GM12891 (cell line): Measurements from ENCODE around the gene TMEM89.

Source experiments
- DNase-seq: peaks from one replicate; pipeline ENCODE4 v3.0.0; 2011; ENCODE audit warnings: low spot score; ENCODE audit not compliant: insufficient read length
- FAIRE-seq: peaks from 2 replicates; lab custom pipeline; 2011; peaks lifted over from hg19 to GRCh38; lab: Jason Lieb, UNC
- PAX5 ChIP-seq: IDR thresholded peaks from 2 replicates; pipeline ENCODE4 v1.6.1; 2011; ENCODE audit warnings: low read length, moderate library complexity, mild to moderate bottlenecking; ENCODE audit not compliant: insufficient read depth, severe bottlenecking
- POLR2A ChIP-seq: IDR thresholded peaks from 2 replicates; pipeline ENCODE4 v1.6.1; 2011; ENCODE audit warnings: low read depth, low read length, control low read depth
- POLR2AphosphoS5 ChIP-seq: IDR thresholded peaks from 2 replicates; pipeline ENCODE4 v1.6.1; 2011; ENCODE audit warnings: low read depth, low read length, control low read depth
- POU2F2 ChIP-seq: IDR thresholded peaks from 2 replicates; pipeline ENCODE4 v1.6.1; 2011; ENCODE audit warnings: low read depth, mild to moderate bottlenecking, control low read depth, low read length, moderate library complexity
- SPI1 ChIP-seq: IDR thresholded peaks from 2 replicates; pipeline ENCODE4 v1.6.1; 2011; ENCODE audit warnings: low read depth, low read length, control low read depth
- TAF1 ChIP-seq: IDR thresholded peaks from 2 replicates; pipeline ENCODE4 v1.6.1; 2011; ENCODE audit warnings: low read depth, low read length, control low read depth

TMEM89 gene

DNA sequence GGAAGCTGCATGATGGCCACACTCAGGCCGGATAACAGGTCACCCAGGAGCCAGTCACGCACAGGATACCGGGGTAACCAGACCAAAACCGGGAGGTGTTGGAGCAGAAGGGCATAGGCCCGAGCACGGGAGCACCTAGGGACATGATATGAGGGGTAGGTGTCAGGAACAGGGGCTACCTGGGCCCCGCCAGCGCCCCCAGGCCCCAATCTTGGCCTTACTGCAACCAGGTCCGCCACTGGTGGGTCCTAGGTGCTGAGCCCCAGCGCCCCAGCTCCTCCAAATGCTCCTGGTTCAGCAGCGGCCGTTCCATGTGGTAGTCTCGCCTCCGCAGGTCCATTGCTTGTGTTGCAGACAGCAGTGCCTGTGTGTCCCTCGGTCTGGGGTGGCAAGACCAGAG is 11.7 kb upstream of the TMEM89 start:
- no peak for TF ChIP-seq POLR2A
- TF ChIP-seq POLR2AphosphoS5, result no peak
- no peak for TF ChIP-seq POU2F2
- no peak for TF ChIP-seq SPI1
- TF ChIP-seq TAF1, result no peak
- TF ChIP-seq PAX5, result no peak
- no peak for FAIRE-seq
- DNase-seq, result no peak

DNA sequence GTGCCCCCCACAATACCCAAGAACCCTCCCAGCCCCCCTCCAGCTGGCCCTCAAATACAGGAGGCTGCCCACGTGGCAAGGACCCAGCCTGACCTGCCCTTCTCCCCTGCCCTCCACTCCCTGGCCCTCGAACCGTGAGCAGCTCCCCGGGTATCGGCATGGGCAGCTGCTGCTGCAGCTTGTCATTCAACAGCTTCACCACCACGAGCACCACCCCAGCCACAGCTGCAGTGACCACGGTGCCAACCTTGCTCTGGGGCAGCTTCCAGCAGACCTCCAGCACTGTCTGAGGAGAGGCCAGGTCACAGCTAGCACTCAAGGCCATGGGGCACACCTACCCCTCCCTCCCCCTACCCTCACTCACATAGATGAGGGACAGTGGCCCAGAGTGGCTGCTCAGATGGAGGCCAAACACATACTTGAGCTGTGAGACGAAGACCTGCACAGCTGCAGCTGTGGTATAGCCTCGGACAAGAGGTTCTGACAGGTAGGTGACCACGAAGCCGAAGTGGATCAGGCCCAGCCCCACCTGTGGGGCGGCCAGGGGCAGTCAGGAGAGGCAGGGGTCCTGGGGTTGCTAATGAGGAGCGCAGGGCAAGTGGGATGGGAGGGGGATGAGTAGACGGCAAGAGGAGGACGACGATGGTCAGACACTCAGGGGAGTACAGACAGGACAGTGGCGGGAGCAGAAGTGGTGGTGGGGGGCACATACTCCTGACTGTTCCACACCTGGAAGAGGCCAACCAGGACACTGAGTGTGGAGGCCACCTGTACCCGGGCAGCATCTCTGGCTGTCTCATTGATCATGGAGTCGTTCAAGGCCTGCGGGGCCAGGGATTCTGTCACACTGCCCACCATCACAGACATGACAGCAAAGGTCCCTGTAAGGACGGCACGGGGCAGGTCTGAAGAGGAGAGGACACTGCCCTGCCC is 10.2 kb upstream of the TMEM89 start:
- DNase-seq (no peak), FAIRE-seq (no peak)
- no peak for TF ChIP-seq POLR2A
- no peak for TF ChIP-seq TAF1
- TF ChIP-seq SPI1, result no peak
- no peak for TF ChIP-seq POU2F2
- no peak for TF ChIP-seq POLR2AphosphoS5
- no peak for TF ChIP-seq PAX5

DNA sequence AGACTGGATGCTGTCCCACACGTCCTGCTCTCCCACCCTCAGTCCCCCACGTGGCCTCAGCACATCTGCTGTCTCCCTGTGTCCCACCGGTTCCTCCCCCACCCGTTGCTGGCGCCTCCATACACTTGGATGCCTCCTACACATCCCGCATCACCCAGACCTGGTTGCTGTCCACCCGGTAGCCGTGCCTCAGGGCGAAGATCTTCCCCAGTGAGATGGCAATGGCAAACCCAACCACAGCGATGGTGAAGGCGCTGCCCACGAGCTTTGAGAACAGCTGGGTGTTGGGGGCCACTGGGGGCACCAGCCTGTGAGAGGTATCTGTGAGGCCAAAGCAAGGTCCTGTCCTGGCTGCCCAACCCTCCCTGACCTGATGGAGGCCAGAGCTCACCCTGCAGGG is 9.3 kb upstream of the TMEM89 start:
- FAIRE-seq, result no peak
- no peak for DNase-seq

DNA sequence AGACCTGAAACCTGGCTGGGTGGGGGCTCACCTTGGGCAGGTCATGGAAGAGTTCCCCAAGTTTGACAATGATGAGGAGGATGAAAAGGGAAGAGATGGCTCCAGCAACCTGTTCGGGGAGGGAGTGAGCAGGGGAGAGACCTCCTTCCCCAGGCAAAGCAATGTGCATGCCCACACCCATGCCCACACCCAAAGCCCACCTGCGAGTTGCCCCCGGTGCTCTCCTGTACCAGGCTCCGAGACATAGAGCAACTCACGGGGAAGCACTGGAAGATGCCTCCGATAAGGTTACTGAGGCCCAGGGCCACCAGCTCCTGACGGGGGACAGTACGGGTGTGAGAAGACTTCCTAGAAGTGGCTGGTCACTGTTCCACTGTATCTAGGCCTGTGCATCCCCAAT is 8.8 kb upstream of the TMEM89 start:
- FAIRE-seq (no peak), DNase-seq (no peak)
- TF ChIP-seq POU2F2 (no peak), POLR2A (no peak), SPI1 (no peak), POLR2AphosphoS5 (no peak), PAX5 (no peak), TAF1 (no peak)

More for the DNA sequence above, 9.3 kb upstream of the TMEM89 start:
- TF ChIP-seq TAF1, result no peak
- TF ChIP-seq POU2F2, result no peak
- no peak for TF ChIP-seq SPI1
- TF ChIP-seq POLR2A, result no peak
- TF ChIP-seq PAX5, result no peak
- TF ChIP-seq POLR2AphosphoS5, result no peak

DNA sequence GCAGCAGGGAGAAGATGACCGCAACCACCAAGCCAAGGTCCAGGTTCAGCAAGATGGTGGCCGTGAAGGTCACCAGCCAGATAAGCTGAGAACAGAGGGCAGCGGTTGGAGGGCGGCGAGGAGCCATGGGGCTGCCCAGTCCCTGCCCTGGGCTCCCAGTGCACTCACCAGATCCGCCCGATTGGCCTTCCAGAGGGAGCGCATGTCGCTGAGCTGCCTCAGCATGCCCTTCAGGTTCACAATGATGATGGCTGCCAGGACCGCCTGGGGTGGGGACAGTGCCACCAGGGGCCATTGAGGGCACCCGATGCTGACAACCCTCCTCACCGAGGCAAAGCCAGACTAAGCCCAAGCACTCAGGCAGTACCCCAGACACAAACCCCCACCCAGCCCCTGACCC is 8.3 kb upstream of the TMEM89 start:
- DNase-seq (no peak), FAIRE-seq (no peak)
- no peak for TF ChIP-seq POU2F2

DNA sequence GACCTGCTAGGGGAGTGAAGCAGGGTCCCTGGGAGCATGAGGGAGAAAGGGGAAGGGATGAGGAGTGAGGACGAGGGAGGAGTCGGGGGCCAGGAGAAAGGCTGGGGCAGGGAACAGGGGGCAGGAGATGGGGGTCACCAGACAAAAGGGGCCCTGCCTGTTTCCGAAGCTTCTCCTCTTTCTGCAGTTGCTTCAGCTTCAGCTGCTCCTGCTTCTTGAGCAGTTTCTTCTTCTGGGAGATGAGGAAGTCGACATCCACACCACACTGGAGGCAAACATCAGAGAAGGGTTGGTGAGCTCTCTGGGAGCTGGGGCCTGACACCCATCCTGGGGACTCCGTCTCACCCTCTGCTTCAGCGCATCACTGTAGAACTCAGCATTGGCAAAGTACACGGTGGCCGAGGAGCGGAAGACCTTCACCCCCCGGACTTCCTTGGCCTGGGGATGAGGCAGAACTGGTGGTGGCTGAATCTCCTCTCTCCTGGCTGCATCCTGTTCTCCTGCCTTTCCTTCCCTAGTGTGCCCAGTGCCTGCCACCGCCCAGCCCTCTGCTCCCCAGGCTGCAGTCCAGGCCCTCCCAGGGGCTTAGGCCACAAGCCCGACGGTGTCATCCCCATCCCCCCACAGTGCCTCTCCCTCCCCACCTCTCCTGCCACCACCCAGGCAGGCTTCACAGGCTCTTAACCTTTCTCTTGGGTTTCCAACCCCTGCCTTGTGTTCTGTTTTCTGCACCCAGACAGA is 6.9 kb upstream of the TMEM89 start:
- FAIRE-seq (no peak), DNase-seq (no peak)
- no peak for TF ChIP-seq PAX5
- no peak for TF ChIP-seq SPI1

DNA sequence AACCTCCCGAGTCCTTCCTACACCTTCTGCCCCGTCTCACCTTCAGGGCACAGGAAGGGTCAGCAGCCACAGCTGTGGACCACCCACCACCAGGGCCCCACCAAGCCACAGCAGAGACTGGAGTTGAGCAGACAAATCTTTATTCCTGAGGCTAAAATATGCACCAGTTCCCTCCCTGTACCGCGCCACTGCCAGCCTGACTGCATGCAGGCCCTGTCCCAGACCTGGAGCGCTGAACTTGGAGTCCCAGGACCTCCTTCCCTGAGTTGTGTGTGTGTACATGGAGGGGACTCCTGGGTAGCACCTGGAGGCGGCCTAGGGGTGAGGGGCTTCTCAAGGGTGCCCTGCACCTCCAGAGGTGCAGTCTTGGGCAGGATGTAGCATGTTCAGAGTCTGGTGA is 4.0 kb upstream of the TMEM89 start:
- no peak for FAIRE-seq
- TF ChIP-seq SPI1, result no peak
- TF ChIP-seq TAF1, result no peak
- no peak for TF ChIP-seq PAX5

DNA sequence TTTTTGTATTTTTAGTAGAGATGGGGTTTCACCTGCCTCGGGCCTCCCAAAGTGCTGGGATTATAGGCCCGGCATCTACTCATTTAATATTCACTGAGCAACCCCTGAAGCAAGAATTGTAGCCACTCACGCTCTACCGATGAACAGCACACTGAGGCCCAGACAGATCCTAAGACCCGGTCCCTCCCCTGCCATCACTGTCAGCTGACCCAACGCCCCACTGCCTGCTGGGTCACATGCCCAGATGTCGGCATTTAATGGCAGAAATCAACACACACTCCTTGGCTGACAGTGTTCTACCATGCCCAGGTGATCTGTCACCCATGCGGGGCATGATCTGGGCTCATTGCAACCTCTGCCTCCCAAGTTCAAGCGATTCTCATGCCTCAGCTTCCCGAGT is 3.2 kb upstream of the TMEM89 start:
- TF ChIP-seq POLR2AphosphoS5 (no peak), SPI1 (no peak), TAF1 (no peak), POLR2A (no peak), PAX5 (no peak), POU2F2 (no peak)
- DNase-seq, result no peak
- no peak for FAIRE-seq

More for the DNA sequence above, 4.0 kb upstream of the TMEM89 start:
- no peak for DNase-seq

DNA sequence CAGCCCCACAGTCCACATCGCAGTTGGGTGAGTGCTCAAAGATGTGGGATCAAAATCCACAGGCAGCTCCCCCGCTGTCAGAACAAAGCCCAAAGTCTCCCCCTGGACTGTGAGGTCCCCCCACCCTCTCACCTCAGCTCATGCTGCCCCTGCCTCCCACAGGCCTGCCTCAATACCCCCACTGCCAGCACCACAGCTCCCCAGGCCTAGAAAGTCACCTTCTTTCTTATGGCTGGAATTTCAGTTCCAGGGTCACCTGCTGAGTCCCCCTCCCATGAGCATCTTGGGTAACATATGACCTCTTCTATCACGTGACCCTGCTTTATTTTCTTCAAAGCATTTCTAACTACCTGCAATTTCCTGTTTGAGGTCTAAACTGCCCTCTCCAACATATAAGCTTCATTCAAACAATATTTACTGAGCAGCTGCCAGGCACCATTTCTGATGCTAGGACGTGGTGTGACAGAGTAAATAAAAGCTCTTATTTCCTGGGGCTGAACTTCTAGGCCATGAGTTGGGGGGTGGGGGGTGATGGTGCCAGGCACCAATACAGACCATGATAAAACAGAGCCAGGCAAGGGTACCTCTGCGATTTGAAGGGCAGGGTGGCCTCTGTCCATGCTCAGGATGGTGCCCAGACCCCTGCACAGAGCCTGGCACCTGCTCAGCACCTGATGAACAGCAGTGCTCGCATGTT is 2.4 kb upstream of the TMEM89 start:
- TF ChIP-seq POLR2A (no peak), TAF1 (no peak), POLR2AphosphoS5 (no peak), SPI1 (no peak), PAX5 (no peak), POU2F2 (no peak)
- DNase-seq (no peak), FAIRE-seq (no peak)
